Measurements from ENCODE around the gene GAS2L2.

DNA sequence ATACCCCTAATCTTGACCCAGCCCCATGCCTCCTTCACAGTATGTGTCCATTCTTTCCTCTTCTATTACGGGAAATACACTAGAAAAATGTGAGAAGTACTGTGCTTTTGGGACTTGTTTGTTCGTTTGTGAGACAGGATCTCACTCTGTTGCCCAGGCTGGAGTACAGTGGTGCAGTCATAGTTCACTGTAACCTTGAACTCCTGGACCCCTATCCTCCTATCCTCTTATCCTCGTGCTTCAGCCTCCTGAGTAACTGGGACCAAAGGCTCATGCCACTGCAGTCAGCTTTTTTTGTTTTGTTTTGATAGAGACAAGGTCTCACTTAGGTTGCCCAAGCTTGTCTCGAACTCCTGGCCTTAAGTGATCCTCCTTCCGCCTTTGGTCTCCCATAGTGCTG is 51.5 kb downstream of the GAS2L2 start:
- TF ChIP-seq, protein P1, sequence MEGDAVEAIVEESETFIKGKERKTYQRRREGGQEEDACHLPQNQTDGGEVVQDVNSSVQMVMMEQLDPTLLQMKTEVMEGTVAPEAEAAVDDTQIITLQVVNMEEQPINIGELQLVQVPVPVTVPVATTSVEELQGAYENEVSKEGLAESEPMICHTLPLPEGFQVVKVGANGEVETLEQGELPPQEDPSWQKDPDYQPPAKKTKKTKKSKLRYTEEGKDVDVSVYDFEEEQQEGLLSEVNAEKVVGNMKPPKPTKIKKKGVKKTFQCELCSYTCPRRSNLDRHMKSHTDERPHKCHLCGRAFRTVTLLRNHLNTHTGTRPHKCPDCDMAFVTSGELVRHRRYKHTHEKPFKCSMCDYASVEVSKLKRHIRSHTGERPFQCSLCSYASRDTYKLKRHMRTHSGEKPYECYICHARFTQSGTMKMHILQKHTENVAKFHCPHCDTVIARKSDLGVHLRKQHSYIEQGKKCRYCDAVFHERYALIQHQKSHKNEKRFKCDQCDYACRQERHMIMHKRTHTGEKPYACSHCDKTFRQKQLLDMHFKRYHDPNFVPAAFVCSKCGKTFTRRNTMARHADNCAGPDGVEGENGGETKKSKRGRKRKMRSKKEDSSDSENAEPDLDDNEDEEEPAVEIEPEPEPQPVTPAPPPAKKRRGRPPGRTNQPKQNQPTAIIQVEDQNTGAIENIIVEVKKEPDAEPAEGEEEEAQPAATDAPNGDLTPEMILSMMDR (IDR thresholded peaks at IDR 0.05): no peak
- TF ChIP-seq POLR2A (IDR thresholded peaks at IDR 0.05): no peak

Measured in stomach (tissue), 4 donors.